ENCODE measurements around the gene CHIC2.

- TF ChIP-seq, protein P1, sequence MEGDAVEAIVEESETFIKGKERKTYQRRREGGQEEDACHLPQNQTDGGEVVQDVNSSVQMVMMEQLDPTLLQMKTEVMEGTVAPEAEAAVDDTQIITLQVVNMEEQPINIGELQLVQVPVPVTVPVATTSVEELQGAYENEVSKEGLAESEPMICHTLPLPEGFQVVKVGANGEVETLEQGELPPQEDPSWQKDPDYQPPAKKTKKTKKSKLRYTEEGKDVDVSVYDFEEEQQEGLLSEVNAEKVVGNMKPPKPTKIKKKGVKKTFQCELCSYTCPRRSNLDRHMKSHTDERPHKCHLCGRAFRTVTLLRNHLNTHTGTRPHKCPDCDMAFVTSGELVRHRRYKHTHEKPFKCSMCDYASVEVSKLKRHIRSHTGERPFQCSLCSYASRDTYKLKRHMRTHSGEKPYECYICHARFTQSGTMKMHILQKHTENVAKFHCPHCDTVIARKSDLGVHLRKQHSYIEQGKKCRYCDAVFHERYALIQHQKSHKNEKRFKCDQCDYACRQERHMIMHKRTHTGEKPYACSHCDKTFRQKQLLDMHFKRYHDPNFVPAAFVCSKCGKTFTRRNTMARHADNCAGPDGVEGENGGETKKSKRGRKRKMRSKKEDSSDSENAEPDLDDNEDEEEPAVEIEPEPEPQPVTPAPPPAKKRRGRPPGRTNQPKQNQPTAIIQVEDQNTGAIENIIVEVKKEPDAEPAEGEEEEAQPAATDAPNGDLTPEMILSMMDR (IDR thresholded peaks at IDR 0.05), result no peak
- TF ChIP-seq EZH2 (IDR thresholded peaks at IDR 0.05), result no peak
- TF ChIP-seq EZH2phosphoT487 (IDR thresholded peaks at IDR 0.05), result no peak
These were observed 25.5 kb upstream of the CHIC2 start for GRCh38 chr4:54089875-54090274.
